ENCODE measurements around the gene NCOR1.
"Not testable (repeated sequence)": the region's sequence is repeated elsewhere in the genome, so short reads cannot be mapped to it uniquely, and the experiment has no call there.

NCOR1 gene

DNA sequence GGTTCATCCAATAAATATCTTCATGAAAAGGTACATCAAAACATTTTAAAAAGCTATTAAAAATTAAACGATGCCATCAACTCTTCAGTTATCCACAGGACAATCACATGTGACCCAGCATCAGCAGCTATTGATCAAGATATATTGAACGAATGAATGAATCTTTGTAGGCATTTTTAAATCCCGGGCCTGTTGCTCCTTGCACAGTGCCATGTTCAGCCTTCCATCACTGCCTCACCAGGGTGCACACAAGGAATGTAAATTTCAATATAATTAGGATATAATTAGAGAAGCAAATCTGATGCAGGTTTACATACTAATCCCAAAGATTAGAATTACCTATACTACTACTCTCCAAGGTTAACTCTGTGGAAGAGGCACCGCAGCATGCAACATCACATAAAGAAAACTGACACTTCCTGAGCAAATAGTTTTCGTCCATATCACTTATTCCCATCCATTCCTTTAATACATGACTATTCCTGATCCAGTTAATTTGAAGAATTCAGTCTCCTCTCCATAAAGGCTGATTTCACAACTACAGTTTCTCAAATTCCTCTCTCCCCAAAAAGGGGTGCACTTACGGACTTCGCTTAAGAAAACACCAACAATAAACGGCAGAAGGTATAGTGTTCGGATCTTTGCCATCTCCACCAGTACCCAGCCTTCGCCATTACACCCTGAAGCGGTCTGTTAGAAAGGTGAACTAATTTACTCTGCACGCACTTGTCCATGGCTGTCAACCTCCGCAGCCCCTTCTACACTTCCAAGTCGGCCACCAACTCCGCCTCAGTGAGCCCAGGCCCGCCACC, 938 bp downstream of the NCOR1 start:
- no peak for DNase-seq

DNA sequence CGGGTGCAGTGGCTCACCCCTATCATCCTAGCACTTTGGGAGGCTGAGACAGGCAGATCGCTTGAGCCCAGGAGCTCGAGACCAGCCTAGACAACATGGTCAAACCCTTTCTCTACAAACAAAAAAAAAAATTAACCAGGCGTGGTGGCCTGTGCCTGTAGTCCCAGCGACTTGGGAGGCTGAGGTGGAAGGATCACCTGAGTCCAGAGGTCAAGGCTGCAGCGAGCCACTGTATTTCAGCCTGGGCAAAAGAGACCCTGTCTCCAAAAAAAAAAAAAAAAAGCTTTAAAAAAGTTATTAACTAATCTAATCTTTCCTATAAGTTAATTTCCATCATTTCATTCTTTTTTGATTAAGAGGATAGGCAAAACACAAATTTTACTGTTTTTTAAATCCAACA, 2.5 kb downstream of the NCOR1 start:
- no peak for DNase-seq

DNA sequence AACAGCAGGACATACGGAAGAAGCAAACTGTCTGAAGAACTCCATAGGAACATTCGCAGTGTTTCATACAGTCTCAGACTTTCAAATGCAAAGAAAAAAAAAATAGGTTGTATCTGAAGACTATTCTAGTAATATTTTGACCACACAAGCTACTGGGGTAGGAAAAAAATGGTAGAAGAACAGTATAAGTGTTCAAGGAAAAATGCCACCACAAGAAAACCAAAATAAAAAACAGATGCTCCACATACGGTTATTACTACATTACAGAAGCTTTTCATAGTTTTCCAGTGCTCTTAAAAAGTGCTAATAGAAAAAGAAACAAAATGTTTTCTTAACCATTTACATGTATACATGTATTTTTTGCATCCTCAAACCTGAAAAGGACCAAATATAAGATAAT, 3.7 kb downstream of the NCOR1 start:
- no peak for DNase-seq

DNA sequence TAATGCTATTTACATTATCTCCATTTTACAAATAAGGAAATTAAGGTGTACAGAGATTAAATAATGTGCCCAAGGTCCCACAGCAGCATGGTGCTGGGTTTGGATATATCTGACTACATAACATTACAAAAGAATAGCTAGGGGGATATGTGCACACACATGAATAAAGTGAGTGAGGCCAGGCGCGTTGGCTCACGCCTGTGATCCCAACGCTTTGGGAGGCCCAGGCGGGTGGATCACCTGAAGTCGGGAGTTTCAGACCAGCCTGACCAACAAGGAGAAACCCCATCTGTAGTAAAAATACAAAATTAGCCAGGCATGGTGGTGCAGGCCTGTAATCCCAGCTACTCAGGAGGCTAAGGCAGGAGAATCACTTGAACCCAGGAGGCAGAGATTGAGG, 10.6 kb downstream of the NCOR1 start:
- not testable (repeated sequence) for DNase-seq

DNA sequence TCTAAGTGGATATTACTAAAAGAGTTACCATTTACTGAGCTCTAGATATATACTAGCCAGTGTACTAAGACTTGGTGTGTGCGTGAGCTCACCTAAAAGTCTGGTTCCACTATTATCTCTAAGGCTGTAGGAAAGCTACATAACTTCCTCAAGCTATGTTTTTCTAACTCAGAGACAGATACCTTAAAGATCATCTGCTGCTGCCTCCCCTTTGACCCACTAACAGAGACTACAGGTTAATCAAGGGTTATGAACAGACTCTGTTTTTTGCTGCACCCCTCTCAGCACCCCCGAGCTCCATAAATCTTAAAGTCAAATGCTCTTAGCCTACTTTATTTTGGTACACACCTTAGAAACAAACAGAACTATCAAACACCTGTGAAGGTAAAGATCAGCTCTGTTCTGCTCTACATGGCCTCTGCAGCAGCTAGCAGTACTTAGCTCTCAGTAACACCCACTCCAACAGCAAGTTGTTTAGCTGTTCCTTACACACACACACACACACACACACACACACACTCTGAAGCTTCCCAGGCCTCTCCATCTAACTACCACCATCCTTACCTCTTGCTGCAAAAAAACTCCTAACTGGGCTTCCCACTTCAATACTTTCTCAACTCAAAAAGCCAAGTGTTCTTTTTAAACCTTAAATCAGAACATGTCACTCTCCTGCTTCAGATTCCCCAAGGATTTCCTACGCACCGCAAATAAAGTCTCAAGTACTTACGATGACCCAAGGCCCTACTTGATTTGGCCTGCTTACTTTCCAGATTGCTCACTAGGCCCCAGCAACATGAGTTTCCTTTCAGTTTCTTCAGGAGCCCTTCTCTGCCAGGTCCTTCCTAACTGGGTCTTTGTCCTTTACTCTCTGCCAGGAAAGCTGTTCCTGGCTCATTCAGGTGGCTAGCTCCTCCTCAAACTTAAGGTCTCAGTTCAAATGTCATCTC, 12.5 kb downstream of the NCOR1 start:
- not testable (repeated sequence) for DNase-seq

DNA sequence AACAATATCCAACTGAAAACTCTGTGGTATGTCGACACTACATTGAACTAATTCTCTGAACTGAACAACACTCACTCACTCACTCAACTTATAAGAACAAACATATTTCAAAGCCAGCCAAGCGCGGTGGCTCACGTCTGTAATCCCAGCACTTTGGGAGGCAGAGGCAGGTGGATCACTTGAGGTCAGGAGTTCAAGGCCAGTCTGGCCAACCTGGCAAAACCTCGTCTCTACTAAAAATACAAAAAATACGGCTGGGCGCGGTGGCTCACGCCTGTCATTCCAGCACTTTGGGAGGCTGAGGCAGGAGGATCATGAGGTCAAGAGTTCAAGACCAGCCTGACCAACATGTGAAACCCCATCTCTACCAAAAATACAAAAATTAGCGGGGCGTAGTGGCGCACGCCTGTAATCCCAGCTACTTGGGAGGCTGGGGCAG, 13.6 kb downstream of the NCOR1 start:
- not testable (repeated sequence) for DNase-seq

DNA sequence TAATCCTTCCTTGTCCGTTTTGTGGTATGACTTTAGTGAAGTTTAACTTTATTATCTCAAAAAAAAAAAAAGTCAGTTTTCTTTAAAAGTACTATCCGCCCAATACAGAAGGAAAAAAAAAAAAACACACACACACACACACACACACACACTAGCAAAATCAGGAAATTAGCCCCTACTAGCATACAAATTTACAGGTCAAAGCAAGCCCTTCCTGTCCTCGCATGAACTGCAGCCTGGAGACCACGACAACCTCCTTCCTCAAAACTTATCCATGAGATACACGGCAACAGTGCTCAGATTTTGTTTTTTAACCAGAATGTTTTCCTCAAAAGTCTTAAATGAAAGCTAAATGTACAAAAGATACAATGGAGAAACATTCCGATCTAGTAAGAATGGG, 16.2 kb downstream of the NCOR1 start:
- no peak for DNase-seq

DNA sequence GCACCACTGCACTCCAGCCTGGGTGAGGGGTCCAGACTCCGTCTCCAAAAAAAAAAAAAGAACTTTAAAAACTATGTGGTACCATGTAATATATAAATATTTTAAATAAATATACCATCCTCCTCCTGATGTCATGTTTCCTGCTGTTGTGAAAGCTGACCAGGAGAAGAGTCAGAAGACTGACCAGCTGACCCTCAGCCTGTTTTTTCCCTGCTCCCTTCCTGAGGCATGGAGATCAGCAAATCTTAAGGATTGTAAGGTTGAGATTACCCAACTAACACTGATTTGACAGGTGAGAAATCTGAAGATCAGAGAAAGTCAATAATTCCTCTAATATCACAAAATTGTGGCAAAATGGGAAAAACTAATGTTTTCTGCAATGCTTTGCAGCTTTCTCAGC, 18.1 kb downstream of the NCOR1 start:
- no peak for DNase-seq

DNA sequence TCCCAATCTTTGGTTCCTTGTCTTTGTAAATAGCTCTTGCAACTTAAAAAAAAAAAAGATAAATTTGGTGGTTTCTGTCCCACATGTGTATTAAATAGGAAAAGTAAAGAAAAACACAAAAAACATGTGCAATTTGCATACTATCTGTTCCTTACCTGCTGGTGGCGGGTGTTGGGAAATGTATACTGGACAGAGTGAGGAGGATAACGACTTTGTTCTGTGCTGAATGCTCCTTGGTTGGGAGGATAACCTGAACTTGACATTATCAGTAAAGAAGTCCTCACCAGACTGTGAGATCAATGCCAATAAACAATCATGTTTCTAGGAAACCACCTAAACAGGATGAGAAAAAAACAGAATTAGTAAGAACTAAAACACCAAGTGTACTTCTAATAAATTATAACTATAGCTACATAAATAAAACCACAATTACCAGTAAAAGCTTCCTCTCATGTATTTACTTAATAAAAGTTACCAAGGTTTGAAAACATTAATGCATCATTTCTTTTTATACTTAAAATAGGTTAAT, 21.0 kb downstream of the NCOR1 start:
- not testable (repeated sequence) for DNase-seq

DNA sequence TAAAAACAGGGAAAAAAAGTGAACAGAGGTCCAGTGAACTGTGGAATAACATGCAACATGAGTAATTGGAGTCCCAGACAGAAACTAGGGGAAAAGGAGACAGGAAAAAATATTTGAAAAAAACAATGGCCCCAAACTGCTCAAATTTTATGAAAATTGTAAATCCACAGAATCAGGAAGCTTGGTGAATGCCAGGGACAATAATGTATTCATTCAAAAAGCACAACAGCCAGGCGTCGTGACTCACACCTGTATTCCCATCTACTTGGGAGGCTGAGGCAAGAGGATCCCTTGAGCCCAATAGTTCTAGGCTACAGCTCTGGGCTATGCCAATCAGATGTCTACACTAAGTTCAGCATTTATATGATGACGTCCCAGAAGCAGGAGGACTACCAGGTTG, 23.7 kb downstream of the NCOR1 start:
- DNase-seq = no peak

DNA sequence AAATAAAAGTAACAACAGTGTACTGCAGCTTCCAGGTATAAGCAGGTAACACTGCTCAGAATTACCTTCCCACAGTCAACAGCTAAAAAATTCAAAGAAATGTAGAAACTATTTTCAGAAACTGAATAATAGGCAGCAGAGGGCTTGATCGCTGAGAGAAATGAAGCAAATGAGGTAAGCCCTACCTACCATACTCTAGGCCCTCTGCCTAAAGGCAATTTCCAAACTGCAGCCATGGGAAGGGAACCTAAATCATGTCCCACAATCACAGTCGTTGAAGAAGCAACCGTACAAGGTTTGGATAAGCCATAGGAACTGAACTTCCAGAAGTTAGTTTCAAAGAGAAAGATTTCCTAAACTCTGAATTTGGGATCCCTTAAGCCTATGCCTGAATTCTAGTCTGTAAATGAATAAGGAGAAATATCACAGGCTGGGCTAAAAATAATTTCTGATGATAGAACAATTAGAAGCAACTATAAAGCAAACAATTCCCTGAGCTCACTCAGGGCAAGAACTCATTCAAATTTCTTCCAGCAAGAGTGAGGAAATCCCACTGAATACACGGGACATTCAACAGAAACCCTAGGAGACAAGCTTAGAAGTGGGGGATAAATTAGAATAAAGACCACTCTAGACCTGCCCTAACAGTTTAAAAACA, 24.5 kb downstream of the NCOR1 start:
- DNase-seq = no peak

DNA sequence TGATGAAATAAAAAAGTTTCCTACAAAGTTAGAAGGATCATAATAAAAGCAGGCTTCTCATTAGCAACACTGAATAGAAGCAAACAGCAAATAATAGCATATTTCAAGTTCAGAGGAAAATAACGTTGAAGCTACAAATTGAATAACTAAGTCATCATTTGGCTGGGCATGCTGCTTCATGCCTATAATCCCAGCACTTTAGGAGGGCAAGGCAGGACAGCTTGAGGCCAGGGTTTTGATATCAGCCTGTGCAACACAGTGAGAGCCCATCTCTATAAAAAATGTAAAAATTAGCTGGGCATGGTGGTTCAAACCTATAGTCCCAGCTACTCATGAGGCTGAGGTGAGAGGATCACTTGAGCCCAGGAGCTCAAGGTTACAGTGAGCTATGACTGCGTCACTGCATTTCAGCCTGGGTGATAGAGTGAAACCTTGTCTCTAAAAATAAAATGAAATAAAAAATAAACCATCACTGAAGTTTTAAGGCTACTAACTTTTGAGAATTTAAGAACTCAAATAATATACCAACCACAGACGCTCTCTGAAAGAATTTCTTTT, 25.5 kb downstream of the NCOR1 start:
- DNase-seq = no peak

DNA sequence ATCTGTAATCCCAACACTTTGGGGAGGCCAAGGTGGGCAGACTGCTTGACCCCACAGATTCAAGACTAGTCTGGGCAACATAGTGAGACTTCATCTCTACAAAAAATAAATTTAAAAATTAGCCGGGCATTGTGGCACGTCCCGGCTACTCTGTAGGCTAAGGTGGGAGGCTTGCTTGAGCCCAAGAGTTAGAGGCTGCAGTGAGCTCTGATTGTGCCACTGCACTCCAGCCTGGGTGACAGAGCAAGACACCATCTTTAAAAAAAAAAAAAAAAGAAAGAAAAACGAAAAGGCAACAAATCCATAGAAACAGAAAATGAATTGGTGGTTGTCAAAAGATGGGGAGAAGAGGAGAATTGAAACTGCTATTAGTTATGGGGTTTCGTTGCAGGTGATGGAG, 27.7 kb downstream of the NCOR1 start:
- DNase-seq = no peak

DNA sequence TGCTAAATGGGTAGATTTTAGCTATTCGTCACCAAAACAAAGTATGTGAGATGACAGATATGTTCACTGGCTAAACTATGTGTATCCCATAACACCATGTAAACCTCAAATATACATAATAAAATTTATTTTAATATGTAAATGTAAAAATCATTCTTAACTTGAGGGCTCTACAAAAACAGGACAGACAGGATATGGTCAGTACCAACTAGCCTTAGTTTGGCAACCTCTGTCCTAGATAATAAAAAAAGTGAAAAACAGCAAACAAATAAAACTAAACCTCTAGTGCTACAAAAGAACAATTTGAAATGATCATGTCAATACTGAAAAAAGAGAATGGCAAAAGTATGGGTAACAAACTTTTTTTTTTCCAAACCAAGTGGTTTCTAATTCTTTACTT, 33.8 kb downstream of the NCOR1 start:
- DNase-seq = no peak

DNA sequence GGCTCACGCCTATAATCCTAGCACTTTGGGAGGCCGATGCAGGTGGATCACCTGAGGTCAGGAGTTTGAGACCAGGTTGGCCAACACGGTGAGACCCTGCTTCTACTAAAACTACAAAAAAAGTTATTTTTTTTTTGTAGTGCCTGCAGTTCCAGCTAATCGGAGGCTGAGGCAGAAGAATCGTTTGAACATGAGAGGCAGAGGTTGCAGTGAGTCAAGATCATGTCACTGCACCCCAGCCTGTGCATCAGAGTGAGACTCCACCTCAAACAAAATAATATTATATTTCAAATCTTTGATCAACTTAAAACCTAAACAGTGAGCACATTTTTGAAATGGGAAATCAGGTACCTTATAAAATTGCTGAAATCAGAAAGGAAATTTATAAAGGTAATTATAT, 36.5 kb downstream of the NCOR1 start:
- no peak for DNase-seq

DNA sequence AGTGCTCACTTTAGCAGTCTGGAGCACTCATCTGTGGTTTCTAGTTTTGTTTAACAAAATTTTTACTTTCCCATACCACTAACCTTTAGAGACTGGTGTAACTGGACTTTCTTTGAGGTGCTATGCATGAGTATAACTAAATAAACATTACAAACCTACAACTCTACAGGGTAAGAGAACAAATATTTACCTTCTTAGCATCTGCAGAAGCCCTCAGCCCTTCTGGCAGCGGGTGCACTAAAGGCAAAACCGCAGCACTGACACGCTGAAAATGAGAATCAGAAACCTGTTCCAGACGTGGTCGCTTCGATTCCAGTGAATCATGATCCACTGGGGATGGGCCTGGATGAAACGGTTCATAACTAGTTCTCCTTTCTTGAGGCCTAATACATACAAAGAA, 43.7 kb downstream of the NCOR1 start:
- no peak for DNase-seq

DNA sequence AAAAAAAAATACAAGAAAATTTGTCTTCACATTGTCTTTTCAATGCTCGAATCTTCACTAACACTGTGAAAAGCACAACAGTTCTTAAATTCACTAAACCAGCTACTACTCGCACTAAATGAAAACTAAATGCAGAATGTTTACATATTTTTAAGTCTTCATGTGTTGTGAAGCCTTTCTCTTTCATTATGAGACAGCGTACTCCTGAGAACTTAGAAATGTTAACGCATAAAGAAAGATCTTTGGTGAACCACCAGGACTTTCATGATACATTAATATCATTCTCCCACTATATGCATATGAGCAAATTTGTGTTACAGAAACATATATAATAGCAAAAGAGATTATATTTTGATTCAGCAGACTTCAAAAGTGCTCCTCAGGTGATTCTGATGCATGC, 48.6 kb downstream of the NCOR1 start:
- not testable (repeated sequence) for DNase-seq

DNA sequence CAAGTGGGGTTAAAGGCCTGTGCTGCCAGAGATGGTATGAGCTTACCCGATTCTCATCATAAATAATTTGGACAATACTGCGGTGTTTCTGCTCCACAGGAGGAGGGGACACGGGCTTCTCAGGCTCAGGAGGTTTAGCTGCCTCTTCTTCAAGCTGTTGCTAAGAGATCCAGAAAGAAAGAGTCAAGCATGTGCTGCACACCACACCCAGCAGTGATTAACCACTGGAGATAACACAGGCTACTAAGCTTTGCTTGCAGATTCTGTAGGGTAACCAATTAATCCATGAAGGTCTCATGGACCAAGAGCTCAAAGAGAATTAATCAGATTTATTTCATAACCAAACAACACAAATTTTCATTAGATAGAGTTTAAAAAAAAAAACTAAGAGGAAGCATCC, 56.6 kb downstream of the NCOR1 start:
- no peak for DNase-seq

DNA sequence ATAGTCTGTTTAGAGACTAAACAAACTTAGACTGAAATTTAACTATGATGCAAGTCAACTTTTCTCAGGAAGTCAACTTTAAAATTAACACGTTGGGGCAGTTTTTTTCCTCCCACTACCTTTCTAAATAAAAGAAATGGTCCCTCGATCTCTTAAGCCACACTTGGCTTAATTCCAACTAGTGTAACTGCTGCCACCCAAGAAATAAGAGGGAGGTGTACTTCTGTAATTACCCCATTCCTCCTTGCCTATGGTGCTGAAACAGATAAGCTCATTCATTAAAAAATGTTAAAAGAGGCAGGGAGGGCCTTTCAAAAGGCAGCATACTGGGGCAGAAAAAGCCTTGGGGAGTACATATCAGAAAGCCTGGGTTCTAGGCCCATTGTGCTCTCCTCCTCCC, 59.8 kb downstream of the NCOR1 start:
- no peak for DNase-seq

DNA sequence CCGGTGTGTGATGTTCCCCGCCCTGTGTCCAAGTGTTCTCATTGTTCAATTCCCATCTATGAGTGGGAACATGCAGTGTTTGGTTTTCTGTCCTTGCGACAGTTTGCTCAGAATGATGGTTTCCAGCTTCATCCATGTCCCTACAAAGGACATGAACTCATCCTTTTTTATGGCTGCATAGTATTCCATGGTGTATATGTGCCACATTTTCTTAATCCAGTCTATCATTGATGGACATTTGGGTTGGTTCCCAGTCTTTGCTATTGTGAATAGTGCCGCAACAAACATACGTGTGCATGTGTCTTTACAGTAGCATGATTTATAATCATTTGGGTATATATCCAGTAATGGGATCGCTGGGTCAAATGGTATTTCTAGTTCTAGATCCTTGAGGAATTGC, 63.0 kb downstream of the NCOR1 start:
- not testable (repeated sequence) for DNase-seq

DNA sequence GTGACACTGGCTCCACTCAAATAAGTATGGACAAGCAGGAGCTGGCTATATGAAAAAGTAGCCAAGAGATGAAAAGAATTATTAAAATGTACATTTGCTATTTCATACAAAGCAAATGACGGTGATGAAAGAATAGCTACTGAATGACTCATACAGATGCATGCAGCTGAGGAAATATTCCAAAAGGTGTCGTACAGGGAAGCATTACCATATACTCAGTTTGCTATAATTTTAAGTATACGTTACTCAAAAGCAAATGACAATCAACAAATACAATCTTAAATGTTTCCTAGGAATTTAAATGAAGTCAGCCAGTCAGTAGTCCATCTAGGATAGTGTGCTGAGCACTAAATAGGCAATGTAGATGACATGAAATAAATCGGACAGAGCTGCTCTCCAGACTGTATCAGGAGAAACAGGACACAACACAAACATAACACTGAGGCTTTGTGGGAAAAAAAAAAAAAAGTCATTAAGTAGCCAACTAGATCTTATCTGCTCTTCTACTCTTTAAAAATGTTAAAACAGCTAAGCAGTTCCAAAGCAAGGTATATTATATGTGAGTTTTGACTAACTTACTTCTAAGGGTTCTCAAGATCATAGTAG, 65.0 kb downstream of the NCOR1 start:
- no peak for DNase-seq

DNA sequence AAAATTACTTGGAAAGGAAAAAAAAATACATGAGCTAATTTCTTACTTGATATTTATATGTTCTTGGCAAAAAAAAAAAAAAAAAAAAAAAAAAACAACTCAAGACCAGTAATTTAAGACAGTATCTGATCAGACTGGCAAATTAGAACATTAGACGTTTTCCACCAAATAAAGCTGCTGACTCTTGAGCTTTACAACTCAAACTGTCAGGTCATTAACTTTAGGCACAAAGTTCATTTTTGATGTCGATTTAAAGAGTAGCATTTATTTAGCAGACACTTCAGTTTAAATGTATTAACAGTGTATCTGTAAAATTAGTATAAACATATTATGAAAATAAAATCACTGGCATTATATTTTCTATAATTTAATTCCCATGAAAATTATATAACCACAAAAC, 66.7 kb downstream of the NCOR1 start:
- no peak for DNase-seq

Data from activated T-cell treated with anti-CD3 and anti-CD28 coated beads for 4 hours (primary cell).